SK-N-MC (cell line): Measurements from ENCODE around the gene PTGDS.

ENCODE experiments used
- EZH2 ChIP-seq: fragments of 200-600 bp; sonication (generic); IDR thresholded peaks from one replicate; pipeline ENCODE4 v1.6.1; 2017; ENCODE audit warnings: antibody characterized with exemption
- FOXP2 ChIP-seq: optimal IDR thresholded peaks from 2 replicates; pipeline ENCODE3; 2011; ENCODE audit warnings: mild to moderate bottlenecking, moderate library complexity; ENCODE audit not compliant: insufficient read depth; ENCODE audit errors: extremely low read length, control extremely low read depth
- POLR2AphosphoS5 ChIP-seq: IDR thresholded peaks from 2 replicates; pipeline ENCODE4 v1.6.1; 2012; ENCODE audit warnings: mild to moderate bottlenecking, low read depth, low read length, borderline replicate concordance

GRCh38 chr9:136971746-136972145, 5.6 kb upstream of the PTGDS start:
- TF ChIP-seq POLR2AphosphoS5 (no peak), EZH2 (no peak), FOXP2 (no peak)
